Tibial nerve (tissue), 3 donors: ENCODE data around the gene PAM16.

Experiments used
- CTCF ChIP-seq, 5 experiments: fragments of 200-600 bp in 3 of 5; fragments of 450-650 bp in 2 of 5; sonication (generic) in 3 of 5; IDR thresholded peaks; one replicate each; pipeline ENCODE4 v1.5.1; 2016 to 2019; ENCODE audit warnings: antibody characterized with exemption in 5 of 5, mild to moderate bottlenecking in 3 of 5, moderate library complexity in 2 of 5
- POLR2A ChIP-seq, 2 donors: fragments of 450-650 bp; IDR thresholded peaks; one replicate each; pipeline ENCODE4 v1.6.1; 2017; ENCODE audit warnings: antibody characterized with exemption in 2 of 2, mild to moderate bottlenecking in 2 of 2, moderate library complexity in 2 of 2

- no peak for TF ChIP-seq CTCF (IDR thresholded peaks at IDR 0.05)
- TF ChIP-seq POLR2A (IDR thresholded peaks at IDR 0.05): no peak
These were observed 23.6 kb downstream of the PAM16 start for GRCh38 chr16:4327386-4328045.
